Activated CD4-positive, alpha-beta memory T cell treated with anti-CD3 and anti-CD28 coated beads for 36 hours (primary cell): ENCODE measurements around the gene TNXB. TPM values are rescaled to one million over a fixed set of nuclear protein-coding genes. Genes with fewer than 3 reads are reported as not detected.

Source experiments
- CTCF ChIA-PET: fragments of 350-600 bp; sonication (Branson Sonifier 250); formaldehyde crosslinking; loops from one replicate; lab custom pipeline; 2021; ENCODE audit warnings: antibody characterized with exemption, inconsistent platforms; lab: Charles Lee
- POLR2A ChIA-PET: fragments of 350-600 bp; sonication (Branson Sonifier 250); formaldehyde crosslinking; loops from one replicate; lab custom pipeline; 2021; ENCODE audit warnings: antibody characterized with exemption; lab: Charles Lee
- DNase-seq: peaks from one replicate; pipeline ENCODE4 v3.0.0-alpha.2; 2020
- H3K27ac Mint-ChIP-seq: one replicate; pipeline ENCODE4 v1.8.0; 2021; ENCODE audit warnings: mixed read lengths
- H3K27me3 Mint-ChIP-seq: one replicate; pipeline ENCODE4 v1.8.0; 2021; ENCODE audit warnings: mixed read lengths
- H3K36me3 Mint-ChIP-seq: one replicate; pipeline ENCODE4 v1.8.0; 2021; ENCODE audit warnings: mixed read lengths
- H3K4me1 Mint-ChIP-seq: one replicate; pipeline ENCODE4 v1.8.0; 2021; ENCODE audit warnings: low read depth, mixed read lengths
- H3K4me3 Mint-ChIP-seq: one replicate; pipeline ENCODE4 v1.8.0; 2021; ENCODE audit warnings: mild to moderate bottlenecking, mixed read lengths
- H3K9me3 Mint-ChIP-seq: one replicate; pipeline ENCODE4 v1.8.0; 2021; ENCODE audit warnings: mixed read lengths
- intact Hi-C: fragments of 100-400 bp; cut with micrococcal nuclease; formaldehyde crosslinking; loops from one replicate; pipeline ENCODE4 v1.15.1; 2023
- total RNA-seq, 2 experiments: library from RNA; stranded (reverse); gene quantifications; one replicate each; pipeline ENCODE4 v1.2.3, GENCODE V29; 2021

The TNXB gene
- total RNA-seq, 2 experiments from 2014 or later = 5.2 to 5.8 TPM

- Mint-ChIP-seq H3K27me3 (no peaks in the 10 kb centered on the region), H3K4me1 (peaks cover 9% of the 10 kb centered on the region), H3K36me3 (peaks cover 48% of the 10 kb centered on the region), H3K9me3 (no peaks in the 10 kb centered on the region), H3K27ac (no peak overlapping the region), H3K4me3 (no peak overlapping the region)
- POLR2A ChIA-PET = no interaction called here
- no peak for DNase-seq
- intact Hi-C loops = no loop called here
- CTCF ChIA-PET = interaction anchor here (0.7 kb wide), 1 partner anchor 293 kb away, joined by 3 read pairs; no protein-coding TSS in a partner anchor
These were observed 11.5 kb upstream of the TNXB start for GRCh38 chr6:32120573-32121059.

GRCh38 chr6:32118782-32119628 is 9.9 kb upstream of the TNXB start:
- intact Hi-C loops = loop anchor here (1.0 kb wide), 1 partner anchor 35 kb away; the partner anchor contains the start of gene PPT2
- H3K9me3 Mint-ChIP-seq = no peaks in the 10 kb centered on the region
- H3K4me3 Mint-ChIP-seq = no peak overlapping the region
- H3K27me3 Mint-ChIP-seq = no peaks in the 10 kb centered on the region
- H3K4me1 Mint-ChIP-seq = peaks cover 7% of the 10 kb centered on the region
- no peak overlapping the region for H3K27ac Mint-ChIP-seq
- peaks cover 48% of the 10 kb centered on the region for H3K36me3 Mint-ChIP-seq
- DNase-seq = peak; percentile 81
- POLR2A ChIA-PET = interaction anchor here (1.8 kb wide), 1 partner anchor 8 kb away, joined by 4 read pairs; no protein-coding TSS in a partner anchor
- CTCF ChIA-PET = interaction anchor here (0.8 to 2.7 kb wide), 23 partner anchors 9 to 675 kb away, joined by 3 to 35 read pairs (median 4); partner anchors contain the start of genes ATF6B, FKBPL and PRRT1

- no peak for DNase-seq
- CTCF ChIA-PET = interaction anchor here (0.9 to 2.7 kb wide), 6 partner anchors 11 to 751 kb away, joined by 3 to 35 read pairs (median 4); partner anchors contain the start of genes ATF6B and FKBPL
- Mint-ChIP-seq H3K9me3 (no peaks in the 10 kb centered on the region), H3K27ac (no peak overlapping the region), H3K36me3 (peaks cover 45% of the 10 kb centered on the region), H3K4me3 (no peak overlapping the region), H3K27me3 (no peaks in the 10 kb centered on the region), H3K4me1 (peaks cover 7% of the 10 kb centered on the region)
- intact Hi-C loops = no loop called here
- POLR2A ChIA-PET = interaction anchor here (1.2 kb wide), 1 partner anchor 10 kb away, joined by 3 read pairs; the partner anchor contains the start of gene ATF6B
These were observed 8.3 kb upstream of the TNXB start for GRCh38 chr6:32117461-32117860.

GRCh38 chr6:32116674-32117073 is 7.5 kb upstream of the TNXB start:
- no peak for DNase-seq
- Mint-ChIP-seq H3K27ac (no peak overlapping the region), H3K9me3 (no peaks in the 10 kb centered on the region), H3K4me1 (peaks cover 7% of the 10 kb centered on the region), H3K36me3 (peaks cover 39% of the 10 kb centered on the region), H3K4me3 (no peak overlapping the region), H3K27me3 (no peaks in the 10 kb centered on the region)
- ChIA-PET POLR2A (interaction anchor here (1.2 kb wide), 1 partner anchor 11 kb away, joined by 3 read pairs; the partner anchor contains the start of gene ATF6B), CTCF (interaction anchor here (0.7 to 2.7 kb wide), 5 partner anchors 12 to 157 kb away, joined by 3 to 35 read pairs (median 4); partner anchors contain the start of genes ATF6B and FKBPL)
- intact Hi-C loops = no loop called here

- Mint-ChIP-seq H3K36me3 (peaks cover 34% of the 10 kb centered on the region), H3K27ac (no peak overlapping the region), H3K4me3 (no peak overlapping the region), H3K9me3 (no peaks in the 10 kb centered on the region), H3K27me3 (no peaks in the 10 kb centered on the region), H3K4me1 (peaks cover 7% of the 10 kb centered on the region)
- POLR2A ChIA-PET = no interaction called here
- CTCF ChIA-PET = interaction anchor here (0.6 to 1.4 kb wide), 3 partner anchors 39 to 513 kb away, joined by 3 to 4 read pairs (median 3); no protein-coding TSS in a partner anchor
- intact Hi-C loops = no loop called here
- DNase-seq = no peak
These were observed 6.5 kb upstream of the TNXB start for GRCh38 chr6:32115623-32116022.

GRCh38 chr6:32114796-32115195 is 5.7 kb upstream of the TNXB start:
- no peak overlapping the region for H3K4me3 Mint-ChIP-seq
- no peaks in the 10 kb centered on the region for H3K9me3 Mint-ChIP-seq
- ChIA-PET POLR2A (no interaction called here), CTCF (interaction anchor here (1.4 kb wide), 1 partner anchor 40 kb away, joined by 4 read pairs; no protein-coding TSS in a partner anchor)
- no peaks in the 10 kb centered on the region for H3K27me3 Mint-ChIP-seq
- intact Hi-C loops = no loop called here
- no peak overlapping the region for H3K27ac Mint-ChIP-seq
- H3K4me1 Mint-ChIP-seq = peaks cover 7% of the 10 kb centered on the region
- DNase-seq = no peak
- peaks cover 32% of the 10 kb centered on the region for H3K36me3 Mint-ChIP-seq

GRCh38 chr6:32113386-32114352 is 4.5 kb upstream of the TNXB start:
- peaks cover 27% of the 10 kb centered on the region for H3K36me3 Mint-ChIP-seq
- ChIA-PET POLR2A (no interaction called here), CTCF (no interaction called here)
- H3K9me3 Mint-ChIP-seq = no peaks in the 10 kb centered on the region
- H3K27ac Mint-ChIP-seq = no peak overlapping the region
- intact Hi-C loops = no loop called here
- H3K27me3 Mint-ChIP-seq = peaks cover 4% of the 10 kb centered on the region
- DNase-seq = no peak
- no peak overlapping the region for H3K4me3 Mint-ChIP-seq
- H3K4me1 Mint-ChIP-seq = peaks cover 12% of the 10 kb centered on the region

- Mint-ChIP-seq H3K27me3 (peaks cover 11% of the 10 kb centered on the region), H3K36me3 (peaks cover 20% of the 10 kb centered on the region), H3K27ac (no peak overlapping the region), H3K4me3 (no peak overlapping the region), H3K4me1 (peaks cover 20% of the 10 kb centered on the region), H3K9me3 (no peaks in the 10 kb centered on the region)
- DNase-seq = no peak
- intact Hi-C loops = no loop called here
- ChIA-PET POLR2A (no interaction called here), CTCF (no interaction called here)
These were observed 3.4 kb upstream of the TNXB start for GRCh38 chr6:32112431-32112980.

GRCh38 chr6:32111424-32112066 is 2.4 kb upstream of the TNXB start:
- no peak overlapping the region for H3K4me3 Mint-ChIP-seq
- peaks cover 16% of the 10 kb centered on the region for H3K36me3 Mint-ChIP-seq
- H3K27ac Mint-ChIP-seq = no peak overlapping the region
- DNase-seq = no peak
- peaks cover 20% of the 10 kb centered on the region for H3K4me1 Mint-ChIP-seq
- no peaks in the 10 kb centered on the region for H3K9me3 Mint-ChIP-seq
- intact Hi-C loops = no loop called here
- ChIA-PET POLR2A (no interaction called here), CTCF (interaction anchor here (1.9 kb wide), 1 partner anchor 7 kb away, joined by 7 read pairs; no protein-coding TSS in a partner anchor)
- H3K27me3 Mint-ChIP-seq = peaks cover 13% of the 10 kb centered on the region

- H3K27ac Mint-ChIP-seq = no peak overlapping the region
- POLR2A ChIA-PET = no interaction called here
- no peak overlapping the region for H3K4me3 Mint-ChIP-seq
- CTCF ChIA-PET = interaction anchor here (1.0 to 1.9 kb wide), 2 partner anchors 8 to 135 kb away, joined by 3 to 7 read pairs; no protein-coding TSS in a partner anchor
- no peaks in the 10 kb centered on the region for H3K9me3 Mint-ChIP-seq
- H3K36me3 Mint-ChIP-seq = peaks cover 8% of the 10 kb centered on the region
- DNase-seq = no peak
- peaks cover 13% of the 10 kb centered on the region for H3K27me3 Mint-ChIP-seq
- intact Hi-C loops = no loop called here
- peaks cover 20% of the 10 kb centered on the region for H3K4me1 Mint-ChIP-seq
These were observed 1.5 kb upstream of the TNXB start for GRCh38 chr6:32110632-32111031.

- Mint-ChIP-seq H3K27me3 (peaks cover 17% of the 10 kb centered on the region), H3K4me3 (no peak overlapping the region), H3K27ac (no peak overlapping the region), H3K4me1 (peaks cover 17% of the 10 kb centered on the region), H3K9me3 (no peaks in the 10 kb centered on the region), H3K36me3 (peaks cover 4% of the 10 kb centered on the region)
- ChIA-PET CTCF (interaction anchor here (1.0 to 1.9 kb wide), 2 partner anchors 9 to 136 kb away, joined by 3 to 7 read pairs; no protein-coding TSS in a partner anchor), POLR2A (no interaction called here)
- no peak for DNase-seq
- intact Hi-C loops = no loop called here
These were observed 625 bp upstream of the TNXB start for GRCh38 chr6:32109765-32110160.
